HG02678 (cell line): Measurements from ENCODE around the gene NAT14.

Source experiments
- ATAC-seq: cut with Tn5 transposase; IDR thresholded peaks from one replicate; pipeline ENCODE4 v1.9.1; 2021; ENCODE audit warnings: mild to moderate bottlenecking, moderate library complexity; ENCODE audit not compliant: unreplicated experiment

Gene NAT14

GRCh38 chr19:55467236-55468053, 17.5 kb upstream of the NAT14 start:
- ATAC-seq = no peak

GRCh38 chr19:55468054-55468393, 17.0 kb upstream of the NAT14 start:
- no peak for ATAC-seq

- no peak for ATAC-seq
Measured at GRCh38 chr19:55471266-55471665, 13.7 kb upstream of the NAT14 start.

- ATAC-seq = no peak
Measured at GRCh38 chr19:55472463-55472862, 12.5 kb upstream of the NAT14 start.

- ATAC-seq = no peak
Measured at GRCh38 chr19:55473225-55474012, 11.6 kb upstream of the NAT14 start.

- no peak for ATAC-seq
Measured at GRCh38 chr19:55474269-55475265, 10.4 kb upstream of the NAT14 start.

GRCh38 chr19:55476100-55476775, 8.8 kb upstream of the NAT14 start, which contains the start of gene ZNF628:
Gene ZNF628, plus strand, starts transcription at chr19:55476617. Its CDS starts 3,294 bp downstream, at chr19:55479911.
- ATAC-seq = peak; percentile 96

GRCh38 chr19:55477905-55478304, 7.1 kb upstream of the NAT14 start:
- no peak for ATAC-seq

- ATAC-seq = no peak
Measured at GRCh38 chr19:55478364-55478763, 6.6 kb upstream of the NAT14 start.

GRCh38 chr19:55479045-55479444, 5.9 kb upstream of the NAT14 start:
- no peak for ATAC-seq

GRCh38 chr19:55479451-55480230, 5.3 kb upstream of the NAT14 start:
- no peak for ATAC-seq

GRCh38 chr19:55481148-55481793, 3.7 kb upstream of the NAT14 start:
- ATAC-seq = no peak

GRCh38 chr19:55481794-55482155, 3.2 kb upstream of the NAT14 start:
- ATAC-seq = no peak

- no peak for ATAC-seq
Measured at GRCh38 chr19:55482156-55482961, 2.6 kb upstream of the NAT14 start.

GRCh38 chr19:55482967-55483705, 1.9 kb upstream of the NAT14 start:
- ATAC-seq = no peak

GRCh38 chr19:55483706-55484592, 1.0 kb upstream of the NAT14 start:
- no peak for ATAC-seq
